DOHH2 (cell line): ENCODE measurements around the gene DOCK4.

Source experiments
- CTCF ChIP-seq: fragments of 200-600 bp; sonication (generic); IDR thresholded peaks from one replicate; pipeline ENCODE4 v1.5.1; 2014; ENCODE audit warnings: antibody characterized with exemption, mild to moderate bottlenecking, low read depth, low read length; ENCODE audit not compliant: poor library complexity, severe bottlenecking
- EZH2phosphoT487 ChIP-seq: fragments of 200-600 bp; sonication (generic); IDR thresholded peaks from 2 replicates; pipeline ENCODE4 v1.6.1; 2017; ENCODE audit warnings: borderline replicate concordance, mild to moderate bottlenecking, antibody characterized with exemption, low read length, moderate library complexity, mixed read lengths

GRCh38 chr7:112097524-112097923 is 108.7 kb downstream of the DOCK4 start:
- TF ChIP-seq CTCF, result no peak
- no peak for TF ChIP-seq EZH2phosphoT487
